Left lung (tissue), 10 donors: ENCODE measurements around the gene FBXO4. TPM values are rescaled to one million over a fixed set of nuclear protein-coding genes. Genes with fewer than 3 reads are reported as not detected.

Source experiments
- ATAC-seq: fragments of 200-7000 bp; cut with Tn5 transposase; one replicate; pipeline ENCODE4 v1.9.1; 2020; ENCODE audit warnings: moderate library complexity
- DNase-seq, 4 donors: peaks; one replicate each; pipeline ENCODE4 v3.0.0-alpha.2; 2013 to 2020
- H3K27ac ChIP-seq, 2 donors: fragments of 200-600 bp; sonication (generic) in 1 of 2; one replicate each; pipeline versions ENCODE4 v1.5.0 to v1.8.0; 2020 to 2021
- H3K27me3 ChIP-seq, 2 donors: fragments of 200-600 bp; sonication (generic) in 1 of 2; one replicate each; pipeline versions ENCODE4 v1.5.0 to v1.8.0; 2020 to 2021
- H3K36me3 ChIP-seq, 2 donors: fragments of 200-600 bp; sonication (generic) in 1 of 2; one replicate each; pipeline versions ENCODE4 v1.5.0 to v1.8.0; 2020 to 2021
- H3K4me1 ChIP-seq, 2 donors: fragments of 200-600 bp; one replicate each; pipeline ENCODE4 v1.8.0; 2021
- H3K4me3 ChIP-seq, 2 donors: fragments of 200-600 bp; sonication (generic) in 1 of 2; one replicate each; pipeline versions ENCODE4 v1.5.0 to v1.8.0; 2020 to 2021; ENCODE audit warnings: mild to moderate bottlenecking in 1 of 2
- H3K9me3 ChIP-seq, 2 donors: fragments of 200-600 bp; sonication (generic) in 1 of 2; one replicate each; pipeline versions ENCODE4 v1.5.0 to v1.8.0; 2020 to 2021
- intact Hi-C, 2 donors: fragments of 100-400 bp; cut with DNase I; formaldehyde crosslinking; loops; one replicate each; pipeline versions ENCODE4 v1.11.2 to v1.14.2; 2022
- polyA plus RNA-seq, 6 donors: library from polyadenylated mRNA; unstranded; fragments of 120-200 nt; gene quantifications; one replicate each; pipeline ENCODE4 v1.2.1, GENCODE V29; 2013; ENCODE audit not compliant: insufficient read length in 6 of 6
- total RNA-seq, 2 donors: library from RNA; stranded (reverse); fragmentation: NEBNext Ultra II Directional; extraction: Animal tissue kit (Norgen Biotek cat#: 25700); gene quantifications; one replicate each; pipeline ENCODE4 v1.2.1, GENCODE V29; 2021
- TF ChIP-seq, protein P1 (sequence below), 2 donors: fragments of 200-600 bp; sonication (generic) in 1 of 2; IDR thresholded peaks; one replicate each; pipeline versions ENCODE4 v1.5.0 to v1.8.0; 2021; ENCODE audit warnings: antibody characterized with exemption in 2 of 2
- donor health status: DM: no; HTN: yes; CAD: no.
- donor health status: DM: no; HTN: no; CAD: no.

The FBXO4 gene
- total and polyA plus RNA-seq, 8 donors, result 6.4 to 23.9 (median 20.0) TPM

- ATAC-seq, result no peak
- no peaks in the 10 kb centered on the region for H3K36me3 ChIP-seq
- H3K27ac ChIP-seq, result no peak overlapping the region
- DNase-seq, result no peak
- intact Hi-C loops, result no loop called here
- no peaks in the 10 kb centered on the region for H3K4me1 ChIP-seq
- H3K4me3 ChIP-seq, result no peak overlapping the region
- peaks cover 0 to 38% of the 10 kb centered on the region in 2 donors for H3K9me3 ChIP-seq
- TF ChIP-seq, protein P1, sequence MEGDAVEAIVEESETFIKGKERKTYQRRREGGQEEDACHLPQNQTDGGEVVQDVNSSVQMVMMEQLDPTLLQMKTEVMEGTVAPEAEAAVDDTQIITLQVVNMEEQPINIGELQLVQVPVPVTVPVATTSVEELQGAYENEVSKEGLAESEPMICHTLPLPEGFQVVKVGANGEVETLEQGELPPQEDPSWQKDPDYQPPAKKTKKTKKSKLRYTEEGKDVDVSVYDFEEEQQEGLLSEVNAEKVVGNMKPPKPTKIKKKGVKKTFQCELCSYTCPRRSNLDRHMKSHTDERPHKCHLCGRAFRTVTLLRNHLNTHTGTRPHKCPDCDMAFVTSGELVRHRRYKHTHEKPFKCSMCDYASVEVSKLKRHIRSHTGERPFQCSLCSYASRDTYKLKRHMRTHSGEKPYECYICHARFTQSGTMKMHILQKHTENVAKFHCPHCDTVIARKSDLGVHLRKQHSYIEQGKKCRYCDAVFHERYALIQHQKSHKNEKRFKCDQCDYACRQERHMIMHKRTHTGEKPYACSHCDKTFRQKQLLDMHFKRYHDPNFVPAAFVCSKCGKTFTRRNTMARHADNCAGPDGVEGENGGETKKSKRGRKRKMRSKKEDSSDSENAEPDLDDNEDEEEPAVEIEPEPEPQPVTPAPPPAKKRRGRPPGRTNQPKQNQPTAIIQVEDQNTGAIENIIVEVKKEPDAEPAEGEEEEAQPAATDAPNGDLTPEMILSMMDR (IDR thresholded peaks at IDR 0.05), result no peak
- no peaks in the 10 kb centered on the region for H3K27me3 ChIP-seq
These were observed 30.4 kb downstream of the FBXO4 start for GRCh38 chr5:41955432-41956024.

- H3K27ac ChIP-seq, result no peak overlapping the region
- TF ChIP-seq, protein P1 (IDR thresholded peaks at IDR 0.05), result no peak
- no peaks in the 10 kb centered on the region for H3K36me3 ChIP-seq
- no peaks in the 10 kb centered on the region for H3K27me3 ChIP-seq
- ATAC-seq, result no peak
- no peak overlapping the region for H3K4me3 ChIP-seq
- no peaks in the 10 kb centered on the region for H3K4me1 ChIP-seq
- peaks cover 0 to 51% of the 10 kb centered on the region in 2 donors for H3K9me3 ChIP-seq
- intact Hi-C loops, result no loop called here
- no peak for DNase-seq
These were observed 31.9 kb downstream of the FBXO4 start for GRCh38 chr5:41956943-41957342.

DNA sequence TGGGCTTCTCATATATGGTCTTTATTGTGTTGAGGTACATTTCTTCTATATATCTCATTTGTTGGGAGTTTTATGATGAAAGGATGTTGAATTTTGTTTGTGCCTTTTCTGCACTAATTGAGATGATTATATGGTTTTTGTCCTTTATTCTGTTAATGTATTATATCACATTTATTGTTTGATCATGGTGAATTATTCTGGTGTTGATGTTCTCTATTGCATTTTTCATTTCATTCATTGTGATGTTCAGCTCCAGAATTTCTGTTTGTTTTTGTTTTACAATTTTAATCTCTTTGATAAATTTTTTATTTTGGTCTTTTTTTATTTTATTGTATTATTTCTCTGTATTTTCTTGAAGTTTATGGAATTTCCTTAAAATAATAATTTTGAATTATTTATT, 35.4 kb downstream of the FBXO4 start:
- intact Hi-C loops, result no loop called here
- Histone ChIP-seq H3K4me1 (no peaks in the 10 kb centered on the region), H3K4me3 (no peak overlapping the region), H3K27me3 (no peaks in the 10 kb centered on the region), H3K9me3 (peaks cover 0 to 51% of the 10 kb centered on the region in 2 donors), H3K36me3 (no peaks in the 10 kb centered on the region), H3K27ac (no peak overlapping the region)
- no peak for DNase-seq
- no peak for ATAC-seq
- TF ChIP-seq, protein P1 (IDR thresholded peaks at IDR 0.05), result no peak

- Histone ChIP-seq H3K27me3 (no peaks in the 10 kb centered on the region), H3K27ac (no peak overlapping the region), H3K4me3 (no peak overlapping the region), H3K4me1 (no peaks in the 10 kb centered on the region), H3K36me3 (no peaks in the 10 kb centered on the region), H3K9me3 (peaks cover 0 to 45% of the 10 kb centered on the region in 2 donors)
- no peak for ATAC-seq
- intact Hi-C loops, result no loop called here
- TF ChIP-seq, protein P1 (IDR thresholded peaks at IDR 0.05), result no peak
- no peak for DNase-seq
These were observed 36.7 kb downstream of the FBXO4 start for GRCh38 chr5:41961736-41962135.

- peaks cover 0 to 39% of the 10 kb centered on the region in 2 donors for H3K9me3 ChIP-seq
- no peaks in the 10 kb centered on the region for H3K27me3 ChIP-seq
- H3K4me1 ChIP-seq, result no peaks in the 10 kb centered on the region
- no peak overlapping the region for H3K4me3 ChIP-seq
- DNase-seq (no peak), ATAC-seq (peak; percentile 97)
- intact Hi-C loops, result no loop called here
- TF ChIP-seq, protein P1 (IDR thresholded peaks at IDR 0.05), result no peak
- H3K27ac ChIP-seq, result no peak overlapping the region
- H3K36me3 ChIP-seq, result no peaks in the 10 kb centered on the region
These were observed 37.4 kb downstream of the FBXO4 start for GRCh38 chr5:41962491-41962890.
